Smooth muscle cell of the brain vasculature (primary cell): ENCODE data around the gene ZBTB42.

Experiments
- DNase-seq: peaks from one replicate; pipeline ENCODE4 v3.0.0-alpha.2; 2012; ENCODE audit warnings: low read depth, low spot score

Gene ZBTB42

DNA sequence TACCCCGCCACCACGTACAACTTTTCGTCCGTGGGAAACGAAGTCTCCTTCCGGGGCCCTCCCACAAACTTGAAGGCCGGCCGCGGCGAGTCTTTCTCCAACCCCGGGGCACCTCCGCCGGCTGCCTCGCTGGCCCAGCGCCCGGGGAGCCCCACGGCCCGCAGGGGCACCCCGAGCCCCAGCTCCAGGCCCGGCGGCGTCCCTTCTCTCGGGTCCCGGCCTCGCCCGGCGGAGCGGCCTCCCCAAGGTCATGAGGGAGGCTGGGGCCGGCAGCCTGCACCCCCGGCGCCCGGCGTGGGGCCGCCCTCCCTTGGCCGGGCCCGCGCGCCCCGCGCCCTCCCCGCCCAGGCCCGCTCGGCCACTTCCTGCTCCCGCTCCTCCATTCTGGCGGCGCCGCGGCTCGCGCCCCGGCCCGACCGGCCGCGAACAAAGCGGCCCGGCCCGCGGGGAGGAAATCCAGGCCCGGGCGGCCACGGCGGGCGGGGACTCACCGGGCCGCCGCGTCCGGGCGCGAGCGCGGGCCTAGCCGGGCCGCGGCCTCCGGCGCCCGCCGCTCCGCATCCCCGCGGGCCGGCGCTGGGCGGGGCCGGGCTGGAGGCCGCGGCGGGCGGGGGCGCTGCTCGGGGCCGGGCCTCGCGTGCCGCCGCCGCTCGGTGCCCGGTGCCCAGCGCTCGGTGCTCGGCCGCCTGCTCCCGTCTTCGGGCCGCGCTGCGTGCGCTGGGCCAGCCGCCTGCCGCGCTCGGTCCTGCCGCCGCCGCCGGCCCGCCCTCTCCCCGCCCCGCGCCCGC lies 5.7 kb upstream of the ZBTB42 start, which contains the start of gene AKT1:
Gene AKT1, minus strand, starts transcription at position 756 of the 788 bp plus-strand sequence. CDS start 3,105 bp downstream, outside the sequence.
- DNase-seq = no peak

GRCh38 chr14:104795781-104796686 lies 4.9 kb upstream of the ZBTB42 start:
- no peak for DNase-seq

DNA sequence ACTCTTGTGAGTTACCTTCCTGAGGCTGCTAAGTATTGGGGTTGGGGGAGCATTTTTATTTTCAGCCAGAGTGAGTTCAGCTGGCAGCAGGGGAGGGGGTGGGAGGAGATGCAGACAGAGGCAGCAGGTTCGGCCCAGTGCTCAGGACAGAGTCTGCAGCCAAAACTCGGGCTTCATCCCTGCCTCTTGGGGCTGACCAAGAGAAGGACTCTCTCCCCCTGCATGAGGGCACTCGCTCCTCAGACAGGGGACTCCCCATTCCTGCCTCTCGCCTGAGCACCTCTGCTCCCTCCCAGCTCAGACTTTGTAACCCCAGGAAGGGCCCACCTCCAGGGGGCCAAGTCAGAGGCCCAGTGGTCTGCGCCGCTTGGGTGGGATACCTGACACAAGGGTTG lies 4.2 kb upstream of the ZBTB42 start:
- no peak for DNase-seq

DNA sequence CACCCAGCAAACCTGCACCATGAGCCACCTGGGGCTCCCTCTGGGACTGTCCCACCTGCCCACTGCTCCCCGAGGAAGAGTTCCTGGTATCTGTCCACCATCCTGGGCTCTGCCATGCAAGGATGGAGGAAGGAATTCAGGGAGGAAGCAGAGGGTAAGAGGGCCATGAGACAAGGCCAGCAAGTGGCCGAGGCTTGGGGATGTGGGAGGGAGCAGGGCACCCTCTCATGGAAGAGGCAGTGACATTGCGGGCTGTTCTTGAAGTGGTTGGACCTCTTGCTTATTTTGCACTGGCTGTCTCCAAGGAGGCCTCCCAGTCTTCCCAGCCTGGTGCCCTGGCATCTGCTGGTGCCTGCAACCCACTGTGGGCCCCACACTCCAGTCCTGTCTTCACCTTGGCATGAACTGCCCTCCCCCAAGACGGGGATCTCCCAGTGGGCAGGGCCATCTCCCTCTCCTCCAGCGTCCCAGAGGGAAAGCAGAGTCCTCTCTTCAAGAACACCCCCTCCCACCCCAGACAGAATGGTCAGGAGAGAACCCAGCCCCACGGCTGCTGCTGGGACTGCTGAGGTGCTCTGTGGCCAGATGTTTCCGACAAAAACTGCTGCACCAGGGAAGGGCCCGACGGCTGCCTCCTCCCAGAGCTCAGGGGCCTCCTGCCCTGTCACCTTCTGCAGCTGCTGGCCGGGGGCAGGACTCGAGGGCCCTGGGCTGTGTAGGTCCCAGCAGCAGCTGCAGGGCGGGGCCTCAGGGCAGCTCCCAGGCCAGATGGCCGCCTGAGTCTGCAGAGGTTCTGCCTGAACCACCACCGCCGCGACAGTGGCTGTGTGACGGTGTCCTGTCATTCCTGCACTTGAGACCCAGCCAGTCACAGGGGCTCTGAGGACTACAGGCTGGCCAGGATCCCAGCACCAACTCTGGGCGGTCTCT lies 3.5 kb upstream of the ZBTB42 start:
- DNase-seq = no peak

DNA sequence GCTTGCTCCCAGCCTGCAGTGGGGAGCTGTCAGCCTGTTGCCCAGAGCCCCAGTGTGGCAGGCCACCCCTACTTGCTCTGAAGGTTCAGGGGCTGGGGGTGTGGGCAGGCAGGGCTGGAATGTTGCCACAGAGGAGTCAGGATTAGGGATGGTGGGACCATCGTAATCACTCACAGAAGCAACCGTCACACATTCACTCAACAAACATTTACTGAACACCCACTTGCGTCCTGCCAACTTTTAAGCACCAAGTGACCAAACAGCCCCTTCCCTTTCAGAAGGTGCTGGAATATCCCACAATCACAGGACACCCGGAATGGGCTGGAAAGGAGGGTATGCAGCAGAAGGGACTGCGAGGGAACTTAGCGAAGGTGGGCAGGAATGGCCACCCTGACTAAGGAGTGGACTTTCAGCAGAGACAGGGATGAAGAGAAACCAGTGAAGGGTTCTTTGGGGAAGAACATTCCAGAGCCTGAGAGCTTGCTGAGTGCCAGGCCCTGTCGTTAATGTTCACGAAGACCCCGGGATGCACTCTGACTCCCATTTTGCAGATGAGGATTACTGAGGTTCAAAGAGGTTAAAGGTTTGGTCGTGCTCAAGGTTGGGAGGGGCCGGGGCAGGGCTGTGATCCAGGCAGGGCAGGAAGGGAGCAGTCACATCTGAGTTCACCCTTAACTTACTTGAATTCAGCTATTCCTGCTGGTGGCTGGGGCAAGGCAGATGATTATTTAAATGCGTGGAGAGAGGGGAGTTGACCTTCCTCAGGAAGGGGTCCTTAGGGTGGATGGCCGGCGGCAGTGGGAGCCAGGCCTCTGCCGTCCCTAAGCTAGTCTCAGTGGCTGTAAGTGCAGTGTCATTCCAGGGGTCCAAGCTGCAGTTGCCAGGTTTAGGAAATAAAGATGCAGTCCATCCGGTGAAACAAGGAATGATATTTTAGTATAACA lies 2.3 kb upstream of the ZBTB42 start:
- DNase-seq = no peak

- DNase-seq = no peak
Observed at GRCh38 chr14:104799244-104800014, 1.5 kb upstream of the ZBTB42 start.

GRCh38 chr14:104800015-104800770 lies 708 bp upstream of the ZBTB42 start:
- no peak for DNase-seq

DNA sequence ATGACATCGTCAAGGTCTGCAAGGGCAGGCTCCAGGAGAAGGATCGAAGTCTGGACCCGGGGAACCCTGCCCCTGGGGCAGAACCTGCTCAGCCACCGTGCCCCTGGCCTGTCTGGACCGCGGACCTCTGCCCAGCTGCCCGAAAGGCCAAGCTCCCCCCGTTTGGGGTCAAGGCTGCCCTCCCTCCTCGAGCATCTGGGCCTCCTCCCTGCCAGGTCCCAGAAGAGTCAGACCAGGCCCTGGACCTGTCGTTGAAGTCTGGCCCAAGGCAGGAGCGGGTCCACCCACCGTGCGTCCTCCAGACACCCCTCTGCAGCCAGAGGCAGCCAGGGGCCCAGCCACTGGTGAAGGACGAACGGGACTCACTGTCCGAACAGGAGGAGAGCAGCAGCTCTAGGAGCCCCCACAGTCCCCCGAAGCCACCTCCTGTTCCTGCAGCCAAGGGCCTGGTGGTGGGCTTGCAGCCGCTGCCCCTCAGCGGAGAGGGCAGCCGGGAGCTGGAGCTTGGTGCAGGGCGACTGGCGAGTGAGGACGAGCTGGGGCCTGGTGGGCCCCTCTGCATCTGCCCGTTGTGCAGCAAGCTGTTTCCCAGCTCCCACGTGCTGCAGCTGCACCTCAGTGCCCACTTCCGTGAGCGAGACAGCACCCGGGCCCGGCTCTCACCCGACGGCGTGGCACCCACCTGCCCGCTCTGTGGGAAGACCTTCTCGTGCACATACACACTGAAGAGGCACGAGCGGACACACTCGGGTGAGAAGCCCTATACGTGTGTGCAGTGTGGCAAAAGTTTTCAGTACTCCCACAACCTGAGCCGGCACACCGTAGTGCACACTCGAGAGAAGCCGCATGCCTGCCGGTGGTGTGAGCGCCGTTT lies 856 bp downstream of the ZBTB42 start:
- DNase-seq = no peak

- no peak for DNase-seq
Observed at GRCh38 chr14:104802394-104803184, 1.7 kb downstream of the ZBTB42 start.

DNA sequence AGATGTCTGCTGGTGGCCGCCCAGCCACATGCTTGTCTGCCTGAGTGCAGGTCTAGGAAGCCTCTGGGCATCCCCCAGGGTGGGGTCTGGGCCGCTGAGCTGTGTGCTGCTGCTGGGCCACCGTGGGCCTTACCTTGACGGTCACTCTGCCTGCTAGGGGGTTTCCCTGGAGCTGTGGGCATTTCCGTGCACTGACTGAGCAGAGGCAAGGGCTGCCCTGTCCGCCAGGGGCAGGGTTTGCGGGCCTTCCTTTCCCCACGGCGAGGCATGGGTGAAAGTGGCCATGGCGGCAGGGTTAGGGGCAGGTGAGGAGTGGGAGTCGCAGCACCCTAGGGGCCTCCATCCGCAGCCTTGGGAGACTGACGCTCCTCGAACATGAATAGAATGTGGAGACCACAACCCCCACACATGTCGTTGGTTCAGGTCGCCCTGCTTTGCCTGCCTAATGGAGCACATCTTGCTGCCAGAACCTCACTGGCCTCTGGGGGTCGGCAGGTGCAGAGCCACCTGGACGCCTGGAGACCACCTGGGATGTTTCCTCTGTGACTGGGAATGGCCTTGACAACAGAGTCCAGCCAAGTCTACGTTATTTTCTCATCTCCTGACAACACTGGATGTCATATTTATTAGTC lies 2.5 kb downstream of the ZBTB42 start:
- no peak for DNase-seq

DNA sequence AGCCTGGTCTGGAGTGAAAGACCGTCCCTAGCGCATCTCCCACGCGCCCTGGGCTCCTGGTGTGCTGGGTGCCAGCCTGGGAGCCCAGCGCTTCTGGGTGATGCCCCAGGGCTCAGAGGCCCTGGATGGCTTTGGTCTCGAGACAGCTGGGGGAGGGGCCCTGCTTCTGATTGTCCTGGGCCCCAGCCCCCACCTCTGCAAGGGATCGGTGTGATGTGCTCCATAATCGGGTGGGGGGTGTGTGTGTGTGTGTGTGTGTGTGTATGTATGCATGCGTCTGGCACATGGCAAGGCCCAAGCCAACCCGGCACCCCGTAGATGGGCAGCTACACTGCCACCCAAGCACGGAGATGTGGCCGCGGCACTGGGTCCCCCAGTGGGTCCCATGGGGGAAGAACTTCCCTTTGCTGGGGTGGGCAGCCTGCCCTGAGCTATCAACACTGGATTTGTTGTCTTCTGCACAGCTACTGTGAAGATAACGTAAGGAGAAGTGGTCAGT lies 3.1 kb downstream of the ZBTB42 start:
- no peak for DNase-seq

GRCh38 chr14:104804481-104805325 lies 3.8 kb downstream of the ZBTB42 start:
- DNase-seq = no peak

- peak; percentile 78 for DNase-seq
Observed at GRCh38 chr14:104805326-104805678, 4.4 kb downstream of the ZBTB42 start.

- DNase-seq = no peak
Observed at GRCh38 chr14:104805941-104806624, 5.2 kb downstream of the ZBTB42 start.
